TTC549 (cell line): ENCODE data around the gene EHMT1.
"Not testable (repeated sequence)": the region's sequence is repeated elsewhere in the genome, so short reads cannot be mapped to it uniquely, and the experiment has no call there.

ENCODE experiments used
- FAIRE-seq: peaks from 2 replicates; lab custom pipeline; 2012; peaks lifted over from hg19 to GRCh38; lab: Jason Lieb, UNC

EHMT1 gene

DNA sequence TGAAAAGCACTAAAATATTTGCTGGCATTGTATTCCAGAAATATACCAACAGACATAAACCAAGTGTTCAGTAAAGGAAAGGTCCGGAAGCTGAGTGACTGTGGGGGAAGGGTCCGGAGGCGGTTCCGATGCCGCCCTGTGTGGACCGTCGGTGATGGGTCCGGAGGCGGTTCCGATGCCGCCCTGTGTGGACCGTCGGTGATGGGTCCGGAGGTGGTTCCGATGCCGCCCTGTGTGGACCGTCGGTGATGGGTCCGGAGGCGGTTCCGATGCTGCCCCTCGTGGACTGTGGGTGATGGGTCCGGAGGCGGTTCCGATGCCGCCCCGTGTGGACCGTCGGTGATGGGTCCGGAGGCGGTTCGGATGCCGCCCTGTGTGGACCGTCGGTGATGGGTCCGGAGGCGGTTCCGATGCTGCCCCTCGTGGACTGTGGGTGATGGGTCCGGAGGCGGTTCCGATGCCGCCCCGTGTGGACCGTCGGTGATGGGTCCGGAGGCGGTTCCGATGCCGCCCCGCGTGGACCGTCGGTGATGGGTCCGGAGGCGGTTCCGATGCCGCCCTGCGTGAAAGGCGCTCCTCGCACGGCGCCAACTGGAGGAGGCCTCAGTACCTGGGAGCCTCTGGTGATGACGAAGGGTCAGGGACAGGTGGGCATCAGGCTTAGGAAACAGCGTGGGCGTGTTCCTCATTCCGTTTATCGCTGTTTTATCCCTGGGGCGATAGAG, 191.1 kb downstream of the EHMT1 start:
- not testable (repeated sequence) for FAIRE-seq

DNA sequence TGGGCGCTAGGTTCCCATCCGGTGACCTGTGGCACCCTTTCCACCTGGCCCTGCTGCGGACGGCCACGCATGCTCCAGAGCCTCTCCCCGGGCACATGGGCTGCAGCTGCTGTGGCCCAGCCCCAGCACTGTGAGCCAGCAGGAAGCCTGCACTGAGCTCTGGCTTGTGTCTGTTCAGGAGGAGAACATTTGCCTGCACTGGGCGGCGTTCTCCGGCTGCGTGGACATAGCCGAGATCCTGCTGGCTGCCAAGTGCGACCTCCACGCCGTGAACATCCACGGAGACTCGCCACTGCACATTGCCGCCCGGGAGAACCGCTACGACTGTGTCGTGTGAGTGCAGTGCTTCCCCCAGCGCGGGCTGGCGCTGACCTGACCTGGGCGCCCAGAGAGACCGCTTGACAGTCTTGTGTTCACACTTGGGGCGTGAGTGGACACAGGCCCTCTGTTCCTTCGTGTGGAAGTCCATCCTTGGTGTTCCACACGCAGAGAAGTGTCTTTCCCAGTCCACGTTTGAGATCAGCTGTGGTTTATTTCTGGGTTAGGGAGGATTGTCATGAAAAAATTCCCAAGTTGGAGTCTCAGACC, 192.6 kb downstream of the EHMT1 start:
- no peak for FAIRE-seq

- FAIRE-seq, result no peak
These were observed 193.7 kb downstream of the EHMT1 start for GRCh38 chr9:137812356-137813023.

DNA sequence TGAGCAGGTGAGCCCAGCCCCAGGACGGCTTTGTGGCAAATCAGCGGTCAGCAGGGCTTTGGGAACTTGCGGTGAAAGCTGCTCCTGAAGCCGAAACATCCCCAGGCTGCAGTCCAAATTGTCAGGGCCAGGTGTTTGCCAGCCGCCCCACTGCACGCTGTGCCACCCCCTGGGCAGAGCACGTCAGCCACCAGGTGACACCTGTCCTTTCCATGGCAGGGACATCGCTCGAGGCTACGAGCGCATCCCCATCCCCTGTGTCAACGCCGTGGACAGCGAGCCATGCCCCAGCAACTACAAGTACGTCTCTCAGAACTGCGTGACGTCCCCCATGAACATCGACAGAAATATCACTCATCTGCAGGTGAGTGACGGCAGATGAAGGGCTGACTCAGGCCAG, 194.4 kb downstream of the EHMT1 start:
- FAIRE-seq, result no peak

DNA sequence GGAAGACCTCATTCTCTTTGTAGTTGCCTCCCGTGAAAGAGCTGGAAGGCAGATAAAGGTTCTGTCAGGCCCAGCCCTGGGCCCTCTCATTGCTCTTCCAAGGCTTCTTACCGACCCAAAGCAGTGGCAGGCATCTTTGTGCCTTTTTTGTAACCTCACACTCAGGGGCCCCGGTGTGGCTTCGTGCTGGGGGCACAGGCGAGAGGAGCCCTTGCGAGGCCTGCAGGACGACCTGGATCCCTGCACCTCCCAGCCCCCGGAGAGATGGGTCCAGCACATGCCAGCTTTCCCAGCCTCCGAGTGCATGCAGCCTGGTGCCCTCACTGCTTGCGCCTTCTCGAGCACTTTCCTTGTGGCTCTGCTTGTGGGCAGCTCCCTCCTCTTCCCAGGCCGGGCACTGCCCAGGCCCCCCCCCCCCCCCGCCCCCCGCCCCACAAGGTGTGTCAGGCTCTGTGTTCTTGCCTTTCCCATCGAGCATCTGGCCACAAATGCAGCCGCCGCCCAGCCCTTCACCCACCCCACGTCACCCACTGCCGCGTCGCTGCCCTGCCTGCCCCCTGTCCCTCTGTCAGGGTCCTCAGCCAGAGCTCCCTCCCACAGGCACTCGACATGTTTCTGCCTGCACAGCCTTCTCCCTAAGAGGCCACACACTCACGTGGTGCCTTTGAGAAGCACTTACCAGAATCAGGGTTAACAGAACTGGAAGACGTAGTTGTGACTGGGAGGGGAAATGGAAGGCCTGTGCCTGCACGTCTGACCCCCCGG, 195.0 kb downstream of the EHMT1 start:
- FAIRE-seq, result no peak

DNA sequence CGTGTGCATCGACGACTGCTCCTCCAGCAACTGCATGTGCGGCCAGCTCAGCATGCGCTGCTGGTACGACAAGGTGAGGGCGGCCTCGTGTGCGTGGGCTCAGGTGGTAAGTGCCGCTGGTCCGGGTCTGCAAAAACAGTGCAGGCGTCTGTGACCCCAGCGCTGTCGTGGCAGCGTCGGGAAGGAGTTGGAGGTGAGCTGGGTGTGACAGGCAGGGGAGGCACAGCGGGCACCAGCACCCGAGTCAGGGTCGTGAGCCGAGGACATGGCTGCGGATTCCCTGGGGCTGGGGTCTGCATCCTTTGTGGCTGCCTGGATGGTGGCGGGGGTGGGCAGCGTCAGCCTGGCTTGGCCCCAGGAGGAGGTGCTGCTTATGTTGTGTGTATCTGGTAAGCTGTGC, 195.6 kb downstream of the EHMT1 start:
- FAIRE-seq, result no peak

- FAIRE-seq, result no peak
These were observed 196.0 kb downstream of the EHMT1 start for GRCh38 chr9:137814841-137815240.

DNA sequence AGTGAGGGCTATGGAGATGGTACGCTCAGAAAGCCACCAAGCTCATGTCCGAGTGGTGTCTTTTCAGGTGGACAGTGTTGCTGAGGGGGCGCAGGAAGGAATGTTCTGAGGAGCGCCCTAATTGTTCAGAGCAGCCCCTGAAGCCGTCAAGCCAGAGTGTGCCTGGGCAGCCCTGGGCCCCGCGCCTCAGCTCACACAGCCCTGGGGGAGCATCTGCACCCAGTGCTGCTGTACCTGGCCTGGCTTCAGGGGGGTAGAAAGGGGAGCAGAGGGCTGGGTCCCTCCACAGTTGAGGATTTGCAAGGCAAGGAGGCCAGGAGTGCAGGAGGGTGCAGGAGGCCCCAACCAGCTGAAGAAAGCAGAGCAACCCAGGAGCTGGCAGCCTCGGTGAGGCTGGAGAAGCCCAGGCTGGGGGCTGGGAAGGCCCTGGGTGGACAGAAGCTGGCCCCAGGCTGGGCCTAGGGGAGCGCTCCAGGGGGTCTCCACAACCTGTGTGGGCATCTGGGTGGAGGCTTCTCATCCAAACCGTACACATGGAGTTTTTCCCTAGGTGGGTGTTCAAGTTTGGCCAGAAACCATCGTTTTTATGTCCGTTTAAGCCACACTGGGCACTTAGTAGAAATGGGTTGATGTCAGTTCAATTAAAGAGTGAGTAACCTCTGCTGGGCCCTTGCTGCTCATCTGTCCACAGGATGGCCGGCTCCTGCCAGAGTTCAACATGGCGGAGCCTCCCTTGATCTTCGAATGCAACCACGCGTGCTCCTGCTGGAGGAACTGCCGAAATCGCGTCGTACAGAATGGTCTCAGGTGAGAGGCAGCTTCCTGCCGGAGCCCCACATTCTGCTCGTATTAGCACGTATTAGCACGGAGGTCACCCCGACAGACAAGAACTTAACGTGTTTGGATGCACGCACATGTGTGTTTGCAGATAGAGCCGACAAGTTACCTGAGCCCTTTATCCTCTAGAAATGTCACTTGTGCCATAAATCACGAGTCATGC, 196.8 kb downstream of the EHMT1 start:
- no peak for FAIRE-seq

GRCh38 chr9:137816531-137817235, 197.9 kb downstream of the EHMT1 start:
- no peak for FAIRE-seq

DNA sequence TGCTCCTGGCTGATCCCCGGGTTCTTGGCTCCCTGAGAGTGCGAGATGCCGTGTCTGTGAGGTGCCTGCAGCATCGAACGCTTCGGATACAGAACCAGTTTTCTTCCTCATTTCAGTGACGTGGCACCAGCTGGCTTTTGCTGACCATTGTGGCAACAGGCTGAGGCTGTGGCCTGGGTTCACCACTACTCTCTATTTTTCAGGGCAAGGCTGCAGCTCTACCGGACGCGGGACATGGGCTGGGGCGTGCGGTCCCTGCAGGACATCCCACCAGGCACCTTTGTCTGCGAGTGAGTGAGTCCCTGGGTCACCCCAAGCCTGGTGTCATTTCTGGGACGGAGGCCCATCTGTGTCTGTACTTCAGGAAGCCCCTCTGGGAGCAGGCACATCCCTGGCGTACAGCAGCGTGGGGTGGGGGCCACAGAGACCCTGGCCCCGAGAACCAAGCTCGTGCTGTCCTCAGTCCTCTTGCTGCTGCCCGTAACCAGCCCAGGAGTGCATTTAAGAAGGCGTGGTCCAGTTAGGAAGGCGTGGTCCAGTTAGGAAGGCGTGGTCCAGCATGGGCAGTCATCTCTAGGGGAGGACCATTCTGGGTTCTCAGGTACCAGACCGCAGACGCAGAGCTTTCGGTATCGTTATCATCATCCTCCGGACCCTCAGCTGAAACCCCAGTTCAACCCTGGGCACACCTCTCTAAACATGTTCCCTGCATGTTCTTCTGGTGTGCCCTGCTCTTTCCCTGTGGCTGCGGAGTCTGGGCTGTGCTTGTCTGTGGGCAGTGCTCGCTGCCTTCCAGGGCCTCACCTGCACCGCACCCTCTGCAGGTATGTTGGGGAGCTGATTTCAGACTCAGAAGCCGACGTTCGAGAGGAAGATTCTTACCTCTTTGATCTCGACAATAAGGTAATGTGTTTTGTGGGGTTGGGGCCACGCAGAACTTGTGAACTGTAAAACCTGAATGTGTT, 198.7 kb downstream of the EHMT1 start:
- no peak for FAIRE-seq

DNA sequence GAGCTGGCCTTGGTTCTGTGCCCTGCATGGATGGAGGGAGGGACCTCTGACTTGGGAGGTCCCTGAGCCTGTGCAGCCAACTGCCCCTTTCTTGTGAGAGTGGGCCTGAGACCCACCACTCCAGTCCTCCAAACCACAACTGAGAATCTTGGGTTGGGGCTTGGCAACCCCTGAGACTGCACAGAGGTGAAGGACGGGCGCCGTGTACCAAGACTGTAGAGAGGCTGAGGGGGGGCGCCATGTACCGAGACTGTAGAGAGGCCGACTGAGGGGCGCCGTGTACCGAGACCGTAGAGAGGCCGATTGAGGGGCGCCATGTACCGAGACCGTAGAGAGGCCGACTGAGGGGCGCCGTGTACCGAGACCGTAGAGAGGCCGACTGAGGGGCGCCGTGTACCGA, 199.5 kb downstream of the EHMT1 start:
- no peak for FAIRE-seq

DNA sequence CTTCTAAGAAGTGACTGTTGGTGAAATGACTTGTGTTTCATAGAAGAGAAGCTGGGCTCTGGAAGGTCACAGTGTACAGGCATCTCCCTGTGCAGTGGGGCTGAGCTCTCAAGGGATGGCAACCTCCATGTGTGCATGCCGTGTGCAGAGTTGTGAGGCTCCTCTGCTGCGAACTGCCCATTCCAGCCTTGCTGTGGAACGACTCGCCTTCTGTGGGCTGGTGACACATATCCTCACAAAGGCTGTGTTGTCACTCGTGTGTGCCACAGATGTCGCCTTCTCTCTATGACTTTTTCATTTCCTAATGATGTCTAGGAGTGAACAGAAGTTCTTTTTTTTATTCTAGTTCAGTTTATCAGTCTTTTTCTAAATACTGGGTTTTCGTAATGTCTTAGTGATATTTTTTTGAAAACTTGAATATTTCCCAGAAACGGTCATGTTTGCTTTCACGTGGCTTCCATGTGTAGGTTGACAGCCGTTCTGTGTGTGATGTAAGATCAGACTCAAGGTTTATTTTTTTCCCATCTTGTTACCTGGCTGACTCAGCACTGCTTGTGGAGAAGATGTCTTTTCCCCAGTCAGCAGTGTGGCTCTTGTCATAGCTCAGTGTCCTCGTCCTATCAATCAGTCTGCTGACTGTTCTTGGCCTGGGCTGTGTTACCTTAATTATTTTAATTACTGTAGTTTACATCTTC, 201.5 kb downstream of the EHMT1 start:
- FAIRE-seq, result no peak

- FAIRE-seq, result no peak
These were observed 205.4 kb downstream of the EHMT1 start for GRCh38 chr9:137823986-137824771.

GRCh38 chr9:137825324-137825989, 206.7 kb downstream of the EHMT1 start:
- no peak for FAIRE-seq

DNA sequence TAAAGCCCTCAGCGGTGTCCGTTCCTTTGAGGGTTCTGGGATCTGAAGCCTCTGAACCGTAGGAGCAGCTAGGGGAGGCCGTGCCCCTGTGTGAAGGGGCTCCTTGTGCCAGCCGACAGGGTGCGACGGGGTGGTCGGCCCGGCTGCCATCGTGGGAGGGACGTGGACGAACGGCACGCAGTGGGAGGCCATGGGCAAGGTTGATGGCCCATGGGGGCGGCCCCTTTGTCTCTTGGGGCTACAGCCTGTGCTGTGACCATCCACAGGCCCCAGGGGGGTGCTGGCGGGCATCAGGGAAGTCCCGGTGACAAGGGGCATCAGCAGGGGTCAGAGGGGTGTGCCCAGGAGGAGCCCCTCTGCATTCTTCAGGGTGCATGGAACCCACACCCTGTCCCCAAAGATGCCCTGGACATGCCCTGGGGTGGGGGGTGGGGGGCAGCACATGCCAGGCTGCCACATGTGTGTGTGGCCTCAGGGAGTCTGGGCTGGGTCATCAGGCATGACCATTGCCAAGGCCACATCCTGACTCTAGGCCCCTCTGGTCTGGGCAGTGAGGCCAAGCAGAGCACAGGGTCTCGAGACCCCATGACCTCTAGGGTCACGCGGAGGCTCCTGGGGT, 209.2 kb downstream of the EHMT1 start:
- no peak for FAIRE-seq

- FAIRE-seq, result no peak
These were observed 209.9 kb downstream of the EHMT1 start for GRCh38 chr9:137828527-137829259.
